GM10266 (cell line): ENCODE data around the gene ZNF346.

Experiments used
- DNase-seq: peaks from one replicate; pipeline ENCODE4 v3.0.0; 2012; ENCODE audit errors: extremely low spot score
- TF ChIP-seq, protein P1 (sequence below): IDR thresholded peaks from 2 replicates; pipeline ENCODE4 v1.5.1; 2012; ENCODE audit warnings: mild to moderate bottlenecking, low read depth; ENCODE audit not compliant: control insufficient read depth, insufficient read depth; ENCODE audit errors: missing control alignments

Gene ZNF346

DNA sequence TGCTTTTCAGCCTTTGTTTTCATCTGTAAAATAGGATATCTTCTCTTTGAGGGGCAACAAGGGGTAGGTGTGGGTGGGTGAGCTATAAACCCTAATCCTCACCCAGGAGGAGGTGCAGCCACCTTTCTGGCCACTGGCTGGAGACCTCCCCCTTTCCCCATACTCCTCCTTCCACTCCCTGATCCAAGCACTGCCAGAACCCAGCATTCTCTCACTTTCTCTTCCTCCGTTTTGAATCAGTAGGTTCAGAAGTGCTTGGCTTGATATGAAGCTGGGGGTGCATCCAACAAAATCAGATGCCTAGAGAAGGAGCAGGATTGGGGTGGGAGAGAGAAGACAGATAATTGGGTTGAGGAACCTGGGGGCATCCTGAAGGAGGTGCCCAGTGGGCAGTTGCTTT is 104.3 kb downstream of the ZNF346 start:
- TF ChIP-seq, protein P1, sequence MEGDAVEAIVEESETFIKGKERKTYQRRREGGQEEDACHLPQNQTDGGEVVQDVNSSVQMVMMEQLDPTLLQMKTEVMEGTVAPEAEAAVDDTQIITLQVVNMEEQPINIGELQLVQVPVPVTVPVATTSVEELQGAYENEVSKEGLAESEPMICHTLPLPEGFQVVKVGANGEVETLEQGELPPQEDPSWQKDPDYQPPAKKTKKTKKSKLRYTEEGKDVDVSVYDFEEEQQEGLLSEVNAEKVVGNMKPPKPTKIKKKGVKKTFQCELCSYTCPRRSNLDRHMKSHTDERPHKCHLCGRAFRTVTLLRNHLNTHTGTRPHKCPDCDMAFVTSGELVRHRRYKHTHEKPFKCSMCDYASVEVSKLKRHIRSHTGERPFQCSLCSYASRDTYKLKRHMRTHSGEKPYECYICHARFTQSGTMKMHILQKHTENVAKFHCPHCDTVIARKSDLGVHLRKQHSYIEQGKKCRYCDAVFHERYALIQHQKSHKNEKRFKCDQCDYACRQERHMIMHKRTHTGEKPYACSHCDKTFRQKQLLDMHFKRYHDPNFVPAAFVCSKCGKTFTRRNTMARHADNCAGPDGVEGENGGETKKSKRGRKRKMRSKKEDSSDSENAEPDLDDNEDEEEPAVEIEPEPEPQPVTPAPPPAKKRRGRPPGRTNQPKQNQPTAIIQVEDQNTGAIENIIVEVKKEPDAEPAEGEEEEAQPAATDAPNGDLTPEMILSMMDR: no peak
- no peak for DNase-seq

DNA sequence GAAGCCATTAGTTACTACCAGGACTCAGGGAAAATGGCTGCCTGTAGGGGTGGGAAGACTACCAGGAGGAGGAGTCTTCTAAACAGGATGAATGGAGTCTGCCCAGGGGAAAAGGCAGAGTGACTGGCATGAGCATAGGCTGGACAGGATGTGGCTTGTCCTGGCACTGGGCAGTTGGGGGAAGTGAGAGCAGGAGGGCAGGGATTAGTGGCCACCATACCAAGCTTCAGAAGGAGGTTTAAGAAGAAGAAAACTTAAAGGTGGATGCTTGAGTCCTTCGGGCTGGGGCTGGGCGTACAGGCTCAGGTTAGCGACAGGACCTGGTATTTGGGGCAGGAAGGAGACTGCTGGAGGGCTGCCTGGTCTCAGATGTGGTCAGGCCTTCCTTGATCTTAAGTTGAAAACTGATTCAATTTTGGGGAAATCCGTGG is 106.1 kb downstream of the ZNF346 start:
- TF ChIP-seq, protein P1: no peak
- DNase-seq: no peak

GRCh38 chr5:177130211-177131018 is 107.9 kb downstream of the ZNF346 start:
- no peak for DNase-seq
- TF ChIP-seq, protein P1: no peak
